ENCODE results near the gene TADA2B. TPM values are rescaled to one million over a fixed set of nuclear protein-coding genes. Genes with fewer than 3 reads are reported as not detected.

The TADA2B gene
- total RNA-seq, 2 experiments from 2014 or later = 16.6 to 16.8 TPM

- no peak overlapping the region for H3K4me3 Mint-ChIP-seq
- ATAC-seq (no peak), DNase-seq (no peak)
- H3K27ac Mint-ChIP-seq = no peak overlapping the region
- POLR2A ChIA-PET = no interaction called here
- no peaks in the 10 kb centered on the region for H3K27me3 Mint-ChIP-seq (ENCODE audit: low read depth)
- no peaks in the 10 kb centered on the region for H3K9me3 Mint-ChIP-seq (ENCODE audit: insufficient read depth)
- peaks cover 41% of the 10 kb centered on the region for H3K36me3 Mint-ChIP-seq (ENCODE audit: low read depth)
- CTCF ChIA-PET = no interaction called here
- peaks cover 4% of the 10 kb centered on the region for H3K4me1 Mint-ChIP-seq (ENCODE audit: low read depth)
These were observed 36.8 kb upstream of the TADA2B start for GRCh38 chr4:7006411-7006810.

- ATAC-seq (no peak), DNase-seq (no peak)
- Mint-ChIP-seq H3K4me1 (ENCODE audit: low read depth) (peaks cover 4% of the 10 kb centered on the region), H3K27me3 (ENCODE audit: low read depth) (no peaks in the 10 kb centered on the region), H3K36me3 (ENCODE audit: low read depth) (peaks cover 33% of the 10 kb centered on the region), H3K4me3 (no peak overlapping the region), H3K9me3 (ENCODE audit: insufficient read depth) (no peaks in the 10 kb centered on the region), H3K27ac (peak overlapping the region; percentile 23)
- ChIA-PET POLR2A (no interaction called here), CTCF (no interaction called here)
These were observed 35.8 kb upstream of the TADA2B start for GRCh38 chr4:7007142-7007907.

- Mint-ChIP-seq H3K27ac (no peak overlapping the region), H3K36me3 (ENCODE audit: low read depth) (peaks cover 31% of the 10 kb centered on the region)
- CTCF ChIA-PET = no interaction called here
These were observed 35.2 kb upstream of the TADA2B start for GRCh38 chr4:7007944-7008343.

GRCh38 chr4:7009564-7009963 is 33.6 kb upstream of the TADA2B start:
- ChIA-PET POLR2A (interaction anchor here (0.6 to 0.9 kb wide), 2 partner anchors 231 to 351 kb away, joined by 3 read pairs; no protein-coding TSS in a partner anchor), CTCF (no interaction called here)
- no peaks in the 10 kb centered on the region for H3K9me3 Mint-ChIP-seq (ENCODE audit: insufficient read depth)
- peaks cover 7% of the 10 kb centered on the region for H3K4me1 Mint-ChIP-seq (ENCODE audit: low read depth)
- ATAC-seq = no peak
- no peaks in the 10 kb centered on the region for H3K27me3 Mint-ChIP-seq (ENCODE audit: low read depth)
- no peak overlapping the region for H3K4me3 Mint-ChIP-seq
- DNase-seq = no peak
- peaks cover 35% of the 10 kb centered on the region for H3K36me3 Mint-ChIP-seq (ENCODE audit: low read depth)
- H3K27ac Mint-ChIP-seq = no peak overlapping the region

More at GRCh38 chr4:7007944-7008343, 35.2 kb upstream of the TADA2B start:
- DNase-seq = no peak
- Mint-ChIP-seq H3K4me1 (ENCODE audit: low read depth) (peaks cover 4% of the 10 kb centered on the region), H3K9me3 (ENCODE audit: insufficient read depth) (no peaks in the 10 kb centered on the region), H3K27me3 (ENCODE audit: low read depth) (no peaks in the 10 kb centered on the region), H3K4me3 (no peak overlapping the region)
- no peak for ATAC-seq
- POLR2A ChIA-PET = no interaction called here

GRCh38 chr4:7013175-7013574 is 30.0 kb upstream of the TADA2B start:
- peaks cover 38% of the 10 kb centered on the region for H3K36me3 Mint-ChIP-seq (ENCODE audit: low read depth)
- no peak for ATAC-seq
- H3K4me1 Mint-ChIP-seq (ENCODE audit: low read depth) = peaks cover 5% of the 10 kb centered on the region
- no peaks in the 10 kb centered on the region for H3K27me3 Mint-ChIP-seq (ENCODE audit: low read depth)
- no peaks in the 10 kb centered on the region for H3K9me3 Mint-ChIP-seq (ENCODE audit: insufficient read depth)
- ChIA-PET CTCF (interaction anchor here (0.7 to 1.5 kb wide), 2 partner anchors 39 to 69 kb away, joined by 3 read pairs; no protein-coding TSS in a partner anchor), POLR2A (no interaction called here)
- H3K4me3 Mint-ChIP-seq = no peak overlapping the region
- no peak overlapping the region for H3K27ac Mint-ChIP-seq
- DNase-seq = no peak

GRCh38 chr4:7014815-7015214 is 28.4 kb upstream of the TADA2B start:
- peaks cover 37% of the 10 kb centered on the region for H3K36me3 Mint-ChIP-seq (ENCODE audit: low read depth)
- H3K9me3 Mint-ChIP-seq (ENCODE audit: insufficient read depth) = no peaks in the 10 kb centered on the region
- ChIA-PET CTCF (no interaction called here), POLR2A (interaction anchor here (1.0 kb wide), 1 partner anchor 27 kb away, joined by 3 read pairs; no protein-coding TSS in a partner anchor)
- no peak overlapping the region for H3K4me3 Mint-ChIP-seq
- ATAC-seq = no peak
- peaks cover 5% of the 10 kb centered on the region for H3K4me1 Mint-ChIP-seq (ENCODE audit: low read depth)
- no peak for DNase-seq
- H3K27me3 Mint-ChIP-seq (ENCODE audit: low read depth) = no peaks in the 10 kb centered on the region
- H3K27ac Mint-ChIP-seq = no peak overlapping the region

GRCh38 chr4:7015383-7016035 is 27.7 kb upstream of the TADA2B start:
- Mint-ChIP-seq H3K27me3 (ENCODE audit: low read depth) (no peaks in the 10 kb centered on the region), H3K27ac (peak overlapping the region; percentile 7), H3K4me1 (ENCODE audit: low read depth) (peaks cover 5% of the 10 kb centered on the region), H3K9me3 (ENCODE audit: insufficient read depth) (no peaks in the 10 kb centered on the region), H3K36me3 (ENCODE audit: low read depth) (peaks cover 34% of the 10 kb centered on the region), H3K4me3 (no peak overlapping the region)
- ATAC-seq = no peak
- no peak for DNase-seq
- CTCF ChIA-PET = no interaction called here
- POLR2A ChIA-PET = interaction anchor here (1.0 kb wide), 1 partner anchor 26 kb away, joined by 3 read pairs; no protein-coding TSS in a partner anchor

GRCh38 chr4:7016086-7016485 is 27.1 kb upstream of the TADA2B start:
- Mint-ChIP-seq H3K9me3 (ENCODE audit: insufficient read depth) (no peaks in the 10 kb centered on the region), H3K36me3 (ENCODE audit: low read depth) (peaks cover 36% of the 10 kb centered on the region), H3K4me1 (ENCODE audit: low read depth) (peaks cover 5% of the 10 kb centered on the region), H3K27ac (no peak overlapping the region), H3K4me3 (no peak overlapping the region), H3K27me3 (ENCODE audit: low read depth) (no peaks in the 10 kb centered on the region)
- ATAC-seq (no peak), DNase-seq (no peak)
- ChIA-PET POLR2A (no interaction called here), CTCF (interaction anchor here (1.5 kb wide), 1 partner anchor 15 kb away, joined by 3 read pairs; no protein-coding TSS in a partner anchor)

GRCh38 chr4:7016512-7016911 is 26.7 kb upstream of the TADA2B start:
- Mint-ChIP-seq H3K9me3 (ENCODE audit: insufficient read depth) (no peaks in the 10 kb centered on the region), H3K27me3 (ENCODE audit: low read depth) (no peaks in the 10 kb centered on the region), H3K27ac (no peak overlapping the region), H3K4me3 (no peak overlapping the region), H3K4me1 (ENCODE audit: low read depth) (peaks cover 5% of the 10 kb centered on the region), H3K36me3 (ENCODE audit: low read depth) (peaks cover 36% of the 10 kb centered on the region)
- no peak for ATAC-seq
- DNase-seq = no peak
- POLR2A ChIA-PET = no interaction called here
- CTCF ChIA-PET = interaction anchor here (1.5 kb wide), 1 partner anchor 14 kb away, joined by 3 read pairs; no protein-coding TSS in a partner anchor

GRCh38 chr4:7017446-7018048 is 25.6 kb upstream of the TADA2B start:
- Mint-ChIP-seq H3K9me3 (ENCODE audit: insufficient read depth) (no peaks in the 10 kb centered on the region), H3K27me3 (ENCODE audit: low read depth) (no peaks in the 10 kb centered on the region), H3K4me3 (no peak overlapping the region), H3K4me1 (ENCODE audit: low read depth) (peaks cover 5% of the 10 kb centered on the region), H3K36me3 (ENCODE audit: low read depth) (peaks cover 42% of the 10 kb centered on the region), H3K27ac (peak overlapping the region; percentile 10)
- DNase-seq (no peak), ATAC-seq (no peak)
- ChIA-PET POLR2A (interaction anchor here (0.6 to 1.2 kb wide), 4 partner anchors 7 to 234 kb away, joined by 3 read pairs; no protein-coding TSS in a partner anchor), CTCF (interaction anchor here (1.5 kb wide), 1 partner anchor 13 kb away, joined by 3 read pairs; no protein-coding TSS in a partner anchor)

GRCh38 chr4:7018281-7018680 is 24.9 kb upstream of the TADA2B start:
- ChIA-PET POLR2A (interaction anchor here (0.6 to 1.2 kb wide), 3 partner anchors 8 to 235 kb away, joined by 3 read pairs; no protein-coding TSS in a partner anchor), CTCF (no interaction called here)
- Mint-ChIP-seq H3K4me1 (ENCODE audit: low read depth) (peaks cover 5% of the 10 kb centered on the region), H3K27me3 (ENCODE audit: low read depth) (no peaks in the 10 kb centered on the region), H3K27ac (no peak overlapping the region), H3K9me3 (ENCODE audit: insufficient read depth) (no peaks in the 10 kb centered on the region), H3K36me3 (ENCODE audit: low read depth) (peaks cover 37% of the 10 kb centered on the region), H3K4me3 (no peak overlapping the region)
- DNase-seq = no peak
- no peak for ATAC-seq

GRCh38 chr4:7019367-7019766 is 23.8 kb upstream of the TADA2B start:
- no peak for ATAC-seq
- H3K27ac Mint-ChIP-seq = no peak overlapping the region
- ChIA-PET CTCF (no interaction called here), POLR2A (no interaction called here)
- H3K4me1 Mint-ChIP-seq (ENCODE audit: low read depth) = peaks cover 2% of the 10 kb centered on the region
- no peak for DNase-seq
- no peaks in the 10 kb centered on the region for H3K27me3 Mint-ChIP-seq (ENCODE audit: low read depth)
- peaks cover 30% of the 10 kb centered on the region for H3K36me3 Mint-ChIP-seq (ENCODE audit: low read depth)
- no peaks in the 10 kb centered on the region for H3K9me3 Mint-ChIP-seq (ENCODE audit: insufficient read depth)
- H3K4me3 Mint-ChIP-seq = no peak overlapping the region
